HG02571 (cell line): ENCODE results near the gene SP2.
"Not testable (repeated sequence)": the region's sequence is repeated elsewhere in the genome, so short reads cannot be mapped to it uniquely, and the experiment has no call there.

Source experiments
- ATAC-seq: cut with Tn5 transposase; IDR thresholded peaks from one replicate; pipeline ENCODE4 v1.9.1; 2021; ENCODE audit warnings: mild to moderate bottlenecking, moderate library complexity; ENCODE audit not compliant: unreplicated experiment

The SP2 gene

GRCh38 chr17:47917581-47917980 lies 21.5 kb downstream of the SP2 start:
- ATAC-seq = no peak

GRCh38 chr17:47918006-47918405 lies 22.0 kb downstream of the SP2 start:
- no peak for ATAC-seq

- no peak for ATAC-seq
Observed at GRCh38 chr17:47918991-47919390, 23.0 kb downstream of the SP2 start.

- not testable (repeated sequence) for ATAC-seq
Observed at GRCh38 chr17:47919889-47920288, 23.9 kb downstream of the SP2 start.

- no peak for ATAC-seq
Observed at GRCh38 chr17:47924785-47925677, 29.0 kb downstream of the SP2 start.

GRCh38 chr17:47925678-47925988 lies 29.6 kb downstream of the SP2 start:
- no peak for ATAC-seq

GRCh38 chr17:47927821-47928400 lies 31.9 kb downstream of the SP2 start:
- ATAC-seq = no peak

GRCh38 chr17:47928415-47928814 lies 32.4 kb downstream of the SP2 start:
- ATAC-seq = no peak

GRCh38 chr17:47929218-47930000 lies 33.4 kb downstream of the SP2 start:
- no peak for ATAC-seq

GRCh38 chr17:47931848-47932247 lies 35.8 kb downstream of the SP2 start:
- no peak for ATAC-seq

GRCh38 chr17:47934856-47935255 lies 38.8 kb downstream of the SP2 start:
- no peak for ATAC-seq

- not testable (repeated sequence) for ATAC-seq
Observed at GRCh38 chr17:47935468-47935867, 39.4 kb downstream of the SP2 start.

- no peak for ATAC-seq
Observed at GRCh38 chr17:47935961-47936360, 39.9 kb downstream of the SP2 start.

GRCh38 chr17:47937941-47938340 lies 41.9 kb downstream of the SP2 start:
- no peak for ATAC-seq

GRCh38 chr17:47941246-47942095 lies 45.4 kb downstream of the SP2 start, which contains the start of gene PNPO:
Gene PNPO, plus strand, starts transcription at chr17:47941571. Its CDS starts 105 bp downstream, at chr17:47941676.
- peak; percentile 92 for ATAC-seq

GRCh38 chr17:47942096-47942510 lies 46.1 kb downstream of the SP2 start:
- ATAC-seq = no peak

GRCh38 chr17:47942568-47942967 lies 46.5 kb downstream of the SP2 start:
- ATAC-seq = no peak

- ATAC-seq = no peak
Observed at GRCh38 chr17:47945080-47945479, 49.0 kb downstream of the SP2 start.

GRCh38 chr17:47945529-47946508 lies 49.8 kb downstream of the SP2 start:
- ATAC-seq = no peak

- no peak for ATAC-seq
Observed at GRCh38 chr17:47946516-47946915, 50.5 kb downstream of the SP2 start.
